Ectodermal cell (in vitro differentiated cells): ENCODE data around the gene KL.

ENCODE experiments used
- H3K27ac ChIP-seq: 2 replicates; pipeline ENCODE4 v1.7.0; 2013; ENCODE audit warnings: mild to moderate bottlenecking, low read depth, low read length; ENCODE audit not compliant: insufficient read depth, poor library complexity, severe bottlenecking
- H3K27me3 ChIP-seq: 2 replicates; pipeline ENCODE4 v1.7.0; 2013; ENCODE audit warnings: mild to moderate bottlenecking, low read length; ENCODE audit not compliant: insufficient read depth, control insufficient read depth, poor library complexity, severe bottlenecking
- H3K36me3 ChIP-seq: one replicate; pipeline ENCODE4 v1.7.0; 2013; ENCODE audit warnings: low read length; ENCODE audit not compliant: control insufficient read depth, insufficient read depth
- H3K4me1 ChIP-seq: one replicate; pipeline ENCODE4 v1.7.0; 2013; ENCODE audit warnings: low read length; ENCODE audit not compliant: control insufficient read depth, insufficient read depth
- H3K4me3 ChIP-seq: 2 replicates; pipeline ENCODE4 v1.7.0; 2013; ENCODE audit warnings: low read depth, low read length, control low read depth; ENCODE audit not compliant: insufficient read depth
- H3K9me3 ChIP-seq: 2 replicates; pipeline ENCODE4 v1.7.0; 2013; ENCODE audit warnings: mild to moderate bottlenecking, low read length, moderate library complexity; ENCODE audit not compliant: control insufficient read depth
- WGBS, 2 experiments: methylation state at CpG; one replicate each; pipeline ENCODE4 v1.1.7; 2013; ENCODE audit warnings: missing lambda C conversion rate in 2 of 2; 5-methylcytosine and 5-hydroxymethylcytosine counted together

The KL gene

DNA sequence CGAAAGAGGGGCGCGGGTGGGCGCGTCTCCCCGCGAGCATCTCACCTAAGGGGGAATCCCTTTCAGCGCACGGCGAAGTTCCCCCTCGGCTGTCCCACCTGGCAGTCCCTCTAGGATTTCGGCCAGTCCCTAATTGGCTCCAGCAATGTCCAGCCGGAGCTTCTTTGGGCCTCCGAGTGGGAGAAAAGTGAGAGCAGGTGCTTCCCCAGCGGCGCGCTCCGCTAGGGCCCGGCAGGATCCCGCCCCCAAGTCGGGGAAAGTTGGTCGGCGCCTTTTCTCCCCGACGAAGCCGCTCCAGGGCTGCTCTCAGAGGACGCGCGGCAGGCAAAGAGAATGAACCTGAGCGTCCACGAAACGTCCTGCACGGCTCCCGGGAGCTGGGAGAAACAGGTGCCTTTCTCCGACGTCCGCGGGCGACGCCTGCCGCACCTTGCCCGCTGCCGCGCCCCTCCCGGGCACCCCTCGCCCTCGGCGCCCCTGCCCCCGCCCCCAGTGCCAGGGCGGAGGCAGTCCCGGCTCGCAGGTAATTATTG, 366 bp upstream of the KL start:
- H3K36me3 ChIP-seq = no peaks in the 10 kb centered on the region
- H3K9me3 ChIP-seq = no peaks in the 10 kb centered on the region
- H3K27me3 ChIP-seq = peaks cover 69% of the 10 kb centered on the region
- H3K27ac ChIP-seq = no peak overlapping the region
- H3K4me3 ChIP-seq = peak overlapping the region; percentile 19
- WGBS, 2 experiments = 10% methylated on average over 52 of the region's 52 CpGs
- H3K4me1 ChIP-seq = no peaks in the 10 kb centered on the region

DNA sequence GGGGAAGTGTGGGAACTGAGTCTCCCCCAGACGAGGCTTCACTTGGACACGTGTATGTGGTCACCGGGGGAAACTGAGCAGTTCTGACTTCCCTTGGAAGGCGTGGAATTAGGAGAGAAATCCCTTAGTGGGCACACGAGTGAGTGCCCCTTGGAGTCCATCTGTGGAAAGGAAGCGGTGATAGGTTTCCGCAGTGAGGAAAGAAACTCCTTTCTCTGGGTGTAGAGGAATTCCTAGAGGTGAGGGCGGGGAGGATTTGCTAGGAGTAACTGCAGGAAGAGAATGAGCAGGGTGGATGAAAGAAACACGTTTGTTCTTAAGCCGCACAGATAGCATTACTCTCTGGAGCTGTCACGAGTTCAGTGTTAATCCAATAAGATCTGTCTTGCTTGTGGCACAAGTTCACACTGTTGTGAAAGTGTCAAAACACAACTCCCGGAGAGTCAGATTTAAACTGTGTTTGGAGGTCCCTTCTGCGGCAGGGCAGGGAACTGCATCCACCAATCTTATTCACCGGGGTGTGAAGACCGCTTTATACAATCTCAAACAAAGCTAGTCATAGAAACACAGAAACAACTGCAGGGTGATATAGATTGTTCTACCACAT, 1.2 kb downstream of the KL start:
- Histone ChIP-seq H3K4me1 (no peaks in the 10 kb centered on the region), H3K4me3 (peak overlapping the region; percentile 31), H3K36me3 (no peaks in the 10 kb centered on the region), H3K27me3 (peaks cover 69% of the 10 kb centered on the region), H3K9me3 (no peaks in the 10 kb centered on the region), H3K27ac (no peak overlapping the region)
- WGBS, 2 experiments = 31 to 36% methylated on average over 15 of the region's 15 CpGs

DNA sequence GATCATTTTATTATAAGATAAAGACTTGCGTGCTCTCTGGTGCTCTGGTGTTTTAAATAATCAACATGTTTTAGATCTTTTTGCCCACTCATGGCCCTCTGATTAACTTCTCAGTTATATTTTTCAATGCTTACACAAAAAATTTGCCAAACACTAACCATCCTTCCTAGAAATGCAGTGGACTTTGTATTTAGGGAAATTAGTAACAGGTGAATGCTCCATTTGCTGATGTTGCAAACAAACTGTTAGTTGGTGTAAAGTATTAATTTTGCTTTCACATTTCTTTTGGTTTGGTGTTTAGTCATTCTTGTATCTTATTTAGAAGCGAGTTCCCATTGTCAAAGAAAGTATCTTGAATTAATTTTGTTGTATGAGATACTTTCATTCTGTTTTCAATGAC, 2.7 kb downstream of the KL start:
- Histone ChIP-seq H3K36me3 (no peaks in the 10 kb centered on the region), H3K4me1 (no peaks in the 10 kb centered on the region), H3K4me3 (no peak overlapping the region), H3K9me3 (no peaks in the 10 kb centered on the region), H3K27ac (no peak overlapping the region), H3K27me3 (peaks cover 61% of the 10 kb centered on the region)
- WGBS, 2 experiments = 76 to 90% methylated on average over 2 of the region's 2 CpGs

DNA sequence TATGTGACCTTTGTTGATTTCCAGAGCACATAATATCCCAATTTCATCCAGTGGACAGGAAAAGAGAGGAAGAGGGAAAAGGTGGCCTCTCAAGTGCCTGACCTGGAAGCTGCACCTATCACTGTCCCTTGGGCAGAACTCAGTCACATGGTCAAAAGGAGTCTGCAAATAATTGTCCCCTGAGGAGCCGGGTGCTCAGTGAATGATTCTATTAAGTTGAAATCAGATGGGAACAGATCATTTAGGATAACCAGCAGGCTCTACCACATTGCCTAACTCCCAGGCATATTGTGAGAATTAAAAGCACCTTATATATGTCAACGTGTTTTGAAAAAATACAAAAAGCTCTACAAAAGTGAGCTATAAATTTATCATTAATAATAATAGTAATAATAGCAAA, 6.8 kb downstream of the KL start:
- H3K27me3 ChIP-seq = peaks cover 20% of the 10 kb centered on the region
- no peak overlapping the region for H3K4me3 ChIP-seq
- H3K27ac ChIP-seq = no peak overlapping the region
- no peaks in the 10 kb centered on the region for H3K36me3 ChIP-seq
- no peaks in the 10 kb centered on the region for H3K4me1 ChIP-seq
- 71 to 88% methylated on average over 1 of the region's 2 CpGs for whole genome bisulfite sequencing, 2 experiments
- H3K9me3 ChIP-seq = no peaks in the 10 kb centered on the region

DNA sequence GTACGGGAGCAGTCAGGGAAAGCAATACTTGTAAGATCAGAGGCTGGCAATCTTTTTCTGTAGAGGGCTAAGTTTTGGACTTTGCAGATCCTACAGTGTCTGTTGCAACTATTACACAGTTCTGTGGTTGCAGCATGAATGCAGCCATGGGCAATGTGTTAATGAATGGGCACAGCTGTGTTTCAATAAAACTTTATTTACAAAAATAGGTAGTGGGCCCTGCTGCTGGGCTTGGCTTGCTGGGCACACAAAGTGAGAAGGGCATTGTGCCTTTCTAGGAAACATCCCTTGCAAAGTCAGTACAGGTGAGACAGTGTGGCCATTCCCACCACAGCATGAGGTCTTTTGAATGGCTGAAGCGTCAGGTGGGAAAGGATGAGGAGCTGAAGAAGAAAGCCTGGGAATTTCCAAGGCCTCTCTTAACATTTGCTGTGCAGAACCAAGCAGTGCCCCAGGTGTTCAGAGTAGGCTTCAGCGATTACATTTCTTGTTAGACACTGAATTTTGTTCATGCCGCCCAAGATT, 9.1 kb downstream of the KL start:
- H3K27me3 ChIP-seq = no peaks in the 10 kb centered on the region
- no peaks in the 10 kb centered on the region for H3K36me3 ChIP-seq
- no peak overlapping the region for H3K4me3 ChIP-seq
- 57 to 59% methylated on average over 4 of the region's 4 CpGs for WGBS, 2 experiments
- H3K27ac ChIP-seq = no peak overlapping the region
- no peaks in the 10 kb centered on the region for H3K4me1 ChIP-seq
- no peaks in the 10 kb centered on the region for H3K9me3 ChIP-seq

DNA sequence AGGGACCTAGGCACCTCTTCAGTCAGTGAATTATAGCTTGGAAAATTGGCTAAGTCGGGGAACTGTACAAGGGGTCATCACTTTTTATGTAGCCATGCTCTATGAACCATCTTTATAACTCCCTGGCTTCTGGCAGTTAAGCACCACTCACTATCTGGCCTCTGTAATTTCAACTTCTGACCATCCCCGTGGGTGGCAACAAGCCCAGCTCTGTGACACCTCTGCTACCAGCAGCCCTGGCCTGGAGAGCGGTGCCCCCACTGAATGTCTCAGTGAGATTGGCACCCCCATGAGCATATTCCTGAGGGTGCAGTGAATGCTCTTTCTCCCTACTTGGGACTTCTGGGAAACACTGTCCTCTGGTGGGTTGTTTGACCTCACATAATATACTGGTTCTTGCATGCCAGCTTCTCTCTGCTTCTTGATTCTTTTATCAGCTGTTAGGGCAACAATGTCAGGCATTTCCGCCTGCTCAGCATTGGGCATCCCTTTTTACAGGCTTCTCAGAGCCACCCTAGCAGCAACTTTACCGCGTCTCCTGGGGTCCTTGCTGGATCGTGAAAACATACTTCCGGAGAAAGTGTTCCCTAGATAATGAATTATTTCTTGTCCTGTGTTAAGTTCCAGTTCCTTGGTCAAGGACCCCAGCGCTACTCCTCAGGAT, 10.4 kb downstream of the KL start:
- Histone ChIP-seq H3K36me3 (no peaks in the 10 kb centered on the region), H3K27me3 (no peaks in the 10 kb centered on the region), H3K4me1 (no peaks in the 10 kb centered on the region), H3K9me3 (no peaks in the 10 kb centered on the region), H3K4me3 (no peak overlapping the region), H3K27ac (no peak overlapping the region)
- 95% methylated on average over 9 of the region's 9 CpGs for WGBS, 2 experiments

DNA sequence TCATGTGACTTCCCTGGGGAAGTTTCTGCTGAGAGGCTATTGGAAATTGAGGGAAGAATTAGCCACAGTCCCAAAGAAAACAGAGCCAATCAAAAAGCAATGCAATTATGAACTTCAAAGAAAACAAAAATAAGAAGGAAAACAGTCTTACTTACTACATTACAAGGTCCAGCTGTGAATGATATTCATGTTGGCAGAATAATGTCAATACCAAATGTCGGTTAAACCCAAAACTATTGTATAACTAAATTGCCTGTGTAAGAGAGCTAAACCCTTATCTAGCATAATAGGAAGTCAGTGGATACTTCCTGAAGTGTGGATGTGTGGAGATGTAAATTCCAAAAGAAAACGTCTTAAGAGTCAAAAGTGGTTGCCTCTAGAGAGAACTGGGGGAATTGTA, 12.4 kb downstream of the KL start:
- no peak overlapping the region for H3K4me3 ChIP-seq
- no peaks in the 10 kb centered on the region for H3K27me3 ChIP-seq
- H3K4me1 ChIP-seq = no peaks in the 10 kb centered on the region
- no peaks in the 10 kb centered on the region for H3K9me3 ChIP-seq
- no peak overlapping the region for H3K27ac ChIP-seq
- H3K36me3 ChIP-seq = no peaks in the 10 kb centered on the region
- 91 to 92% methylated on average over 1 to 2 of the region's 2 CpGs for WGBS, 2 experiments

DNA sequence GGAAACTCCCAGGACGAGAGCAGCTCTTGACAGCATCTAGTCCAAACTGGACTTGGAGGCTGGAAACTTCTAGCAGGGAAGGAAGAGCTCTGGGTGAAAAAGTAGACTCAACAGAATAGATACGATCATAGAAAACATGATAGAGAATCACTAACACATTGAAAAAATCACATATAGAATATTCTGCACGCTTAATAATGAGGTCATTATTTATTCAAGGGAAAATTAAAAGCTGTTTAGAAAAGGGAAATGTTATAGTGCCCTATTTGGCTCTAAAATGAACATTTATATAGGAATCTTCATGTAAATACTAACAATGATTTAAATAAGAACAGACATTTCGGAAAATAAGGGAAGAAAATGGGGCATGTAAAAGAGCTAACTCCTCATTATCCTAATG, 15.1 kb downstream of the KL start:
- no peaks in the 10 kb centered on the region for H3K4me1 ChIP-seq
- no peak overlapping the region for H3K27ac ChIP-seq
- H3K36me3 ChIP-seq = no peaks in the 10 kb centered on the region
- no peaks in the 10 kb centered on the region for H3K27me3 ChIP-seq
- H3K4me3 ChIP-seq = no peak overlapping the region
- H3K9me3 ChIP-seq = no peaks in the 10 kb centered on the region
- WGBS, 2 experiments = 93 to 100% methylated on average over 1 to 2 of the region's 4 CpGs

DNA sequence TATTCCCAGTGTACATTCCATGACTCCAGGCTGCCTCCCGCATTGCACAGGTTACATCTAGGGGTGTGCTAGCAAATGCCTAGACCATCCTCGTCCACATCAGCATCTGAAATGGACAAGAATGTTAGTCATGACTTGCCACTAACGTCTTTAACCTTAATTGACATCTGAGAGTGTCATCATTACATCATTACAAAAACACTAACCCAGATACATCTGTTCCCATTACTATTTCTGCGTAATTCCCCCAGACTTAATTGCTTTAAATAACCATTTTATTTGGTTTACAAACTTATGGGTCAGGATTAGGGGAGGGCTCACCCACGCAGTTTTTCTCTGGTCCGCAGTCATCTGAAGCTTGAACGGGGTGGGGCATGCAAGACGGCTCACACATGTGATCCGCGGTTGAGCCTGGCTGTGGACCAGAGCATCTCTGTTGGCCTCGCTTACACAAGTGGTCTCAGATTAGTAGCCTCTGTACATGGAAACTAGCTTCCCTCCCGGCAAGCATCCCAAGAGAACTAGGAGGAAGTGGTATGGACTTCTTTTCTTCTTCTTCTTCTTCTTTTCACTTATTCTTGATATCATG, 15.9 kb downstream of the KL start:
- Histone ChIP-seq H3K27me3 (no peaks in the 10 kb centered on the region), H3K9me3 (no peaks in the 10 kb centered on the region), H3K4me3 (no peak overlapping the region), H3K36me3 (no peaks in the 10 kb centered on the region), H3K4me1 (no peaks in the 10 kb centered on the region), H3K27ac (no peak overlapping the region)
- 92 to 94% methylated on average over 11 to 12 of the region's 12 CpGs for WGBS, 2 experiments

DNA sequence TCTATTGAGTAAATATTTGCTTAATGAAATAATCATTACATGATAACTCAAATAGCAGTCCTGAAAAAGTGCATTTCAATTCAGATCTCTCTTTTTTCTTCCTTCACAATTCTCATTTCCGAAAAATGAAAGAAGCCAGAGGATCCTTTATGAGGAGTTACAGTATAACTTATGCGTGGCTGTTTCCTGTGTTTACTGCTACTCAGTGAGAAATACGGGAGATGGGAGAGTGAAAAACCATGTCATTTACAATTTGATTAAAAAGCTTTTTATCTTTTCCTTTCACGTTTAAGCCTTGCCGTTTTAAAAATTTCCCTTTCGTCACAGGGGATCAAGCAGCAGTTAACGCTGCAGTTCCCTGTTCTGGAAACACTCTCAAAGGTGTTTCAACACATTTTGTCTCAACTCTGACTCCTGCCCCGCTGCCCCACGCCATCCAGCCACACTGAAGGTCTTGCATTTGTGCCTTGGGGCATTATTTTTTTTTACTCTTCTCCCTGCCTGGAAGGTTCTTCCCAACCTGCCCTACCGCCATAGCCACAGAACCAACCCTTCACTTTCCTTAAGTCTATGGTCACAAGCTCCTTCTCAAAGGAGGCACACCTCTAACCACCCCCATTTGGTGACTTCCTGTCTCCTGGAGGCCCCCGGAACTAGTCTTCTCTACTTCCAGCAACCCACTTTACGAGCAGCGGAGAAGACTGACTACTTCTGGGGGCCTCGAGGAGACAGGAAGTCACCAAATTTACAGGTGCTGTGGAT, 17.0 kb downstream of the KL start:
- Histone ChIP-seq H3K27ac (no peak overlapping the region), H3K9me3 (no peaks in the 10 kb centered on the region), H3K27me3 (no peaks in the 10 kb centered on the region), H3K4me3 (no peak overlapping the region), H3K36me3 (no peaks in the 10 kb centered on the region), H3K4me1 (no peaks in the 10 kb centered on the region)
- 93 to 94% methylated on average over 13 to 14 of the region's 14 CpGs for WGBS, 2 experiments
